GM21360 (cell line): ENCODE data around the gene MGAM2.
"Not testable (repeated sequence)": the region's sequence is repeated elsewhere in the genome, so short reads cannot be mapped to it uniquely, and the experiment has no call there.

ENCODE experiments used
- ATAC-seq: cut with Tn5 transposase; IDR thresholded peaks from one replicate; pipeline ENCODE4 v1.9.1; 2021; ENCODE audit warnings: mild to moderate bottlenecking, moderate library complexity; ENCODE audit not compliant: unreplicated experiment

The MGAM2 gene

GRCh38 chr7:142111499-142111898 is at the start of gene MGAM2:
Gene MGAM2, plus strand, starts transcription at chr7:142111718. Its CDS starts 5,156 bp downstream, at chr7:142116874.
- no peak for ATAC-seq

GRCh38 chr7:142063551-142064442 is 47.7 kb upstream of the MGAM2 start:
- no peak for ATAC-seq

GRCh38 chr7:142066536-142066935 is 45.0 kb upstream of the MGAM2 start:
- no peak for ATAC-seq

- ATAC-seq: no peak
Observed at GRCh38 chr7:142077762-142078161, 33.8 kb upstream of the MGAM2 start.

- no peak for ATAC-seq
Observed at GRCh38 chr7:142083605-142084004, 27.9 kb upstream of the MGAM2 start.

- no peak for ATAC-seq
Observed at GRCh38 chr7:142085428-142085827, 26.1 kb upstream of the MGAM2 start.

- ATAC-seq: no peak
Observed at GRCh38 chr7:142088022-142088714, 23.4 kb upstream of the MGAM2 start.

- no peak for ATAC-seq
Observed at GRCh38 chr7:142089035-142089434, 22.5 kb upstream of the MGAM2 start.

GRCh38 chr7:142091961-142092360 is 19.6 kb upstream of the MGAM2 start:
- no peak for ATAC-seq

- ATAC-seq: no peak
Observed at GRCh38 chr7:142094861-142095260, 16.7 kb upstream of the MGAM2 start.

GRCh38 chr7:142097571-142097970 is 13.9 kb upstream of the MGAM2 start:
- ATAC-seq: no peak

- no peak for ATAC-seq
Observed at GRCh38 chr7:142098004-142098403, 13.5 kb upstream of the MGAM2 start.

GRCh38 chr7:142099347-142099746 is 12.2 kb upstream of the MGAM2 start:
- not testable (repeated sequence) for ATAC-seq

GRCh38 chr7:142100634-142101033 is 10.9 kb upstream of the MGAM2 start:
- no peak for ATAC-seq

GRCh38 chr7:142101794-142102193 is 9.7 kb upstream of the MGAM2 start:
- ATAC-seq: not testable (repeated sequence)

GRCh38 chr7:142104550-142105527 is 6.7 kb upstream of the MGAM2 start:
- ATAC-seq: no peak

GRCh38 chr7:142108728-142109505 is 2.6 kb upstream of the MGAM2 start:
- no peak for ATAC-seq

GRCh38 chr7:142110098-142110497 is 1.4 kb upstream of the MGAM2 start:
- no peak for ATAC-seq

- no peak for ATAC-seq
Observed at GRCh38 chr7:142110638-142111037, 880 bp upstream of the MGAM2 start.

- ATAC-seq: no peak
Observed at GRCh38 chr7:142112086-142112485, 568 bp downstream of the MGAM2 start.
